HG03354 (cell line): ENCODE measurements around the gene RMND5A.

Source experiments
- ATAC-seq: cut with Tn5 transposase; IDR thresholded peaks from one replicate; pipeline ENCODE4 v1.9.1; 2021; ENCODE audit warnings: mild to moderate bottlenecking; ENCODE audit not compliant: unreplicated experiment, poor library complexity, severe bottlenecking

RMND5A gene

DNA sequence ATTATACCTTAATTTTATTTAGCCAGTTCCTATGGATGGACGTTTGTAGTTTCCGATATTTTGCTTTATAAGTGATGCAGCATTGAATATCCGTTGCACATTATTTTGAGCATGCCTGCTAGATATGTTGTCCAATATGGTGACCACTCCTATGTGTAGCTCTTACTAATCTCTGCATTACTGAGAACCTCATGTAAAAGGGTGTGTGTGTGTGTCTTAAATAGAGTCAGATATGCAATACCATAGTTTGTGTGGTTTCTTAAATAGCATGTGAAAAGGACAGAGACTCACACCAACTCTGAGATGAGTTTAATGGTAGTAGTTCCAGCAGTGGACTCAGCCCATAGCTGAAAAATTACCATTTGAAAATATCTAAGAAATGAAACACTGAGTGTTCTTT, 38.3 kb downstream of the RMND5A start:
- no peak for ATAC-seq

DNA sequence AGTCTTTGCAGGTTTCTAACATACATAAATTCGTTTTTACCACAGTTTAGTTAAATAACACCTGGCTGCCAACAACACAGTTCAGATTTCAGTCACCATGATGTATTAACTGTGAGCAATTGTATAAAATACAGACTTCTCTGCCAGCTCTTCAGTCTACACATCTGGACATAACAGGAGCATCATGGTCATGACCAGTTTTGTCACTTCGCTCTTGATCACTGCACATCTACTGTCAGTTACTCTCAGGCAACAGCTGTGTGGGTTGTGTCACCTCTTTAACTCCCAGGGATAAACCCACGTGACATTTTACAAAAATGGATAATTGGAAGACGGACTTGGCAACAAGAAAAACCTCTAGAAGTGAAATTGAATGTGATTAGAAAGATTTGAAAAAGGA, 40.3 kb downstream of the RMND5A start:
- ATAC-seq, result no peak

GRCh38 chr2:86764661-86765309, 44.7 kb downstream of the RMND5A start:
- peak; percentile 79 for ATAC-seq

DNA sequence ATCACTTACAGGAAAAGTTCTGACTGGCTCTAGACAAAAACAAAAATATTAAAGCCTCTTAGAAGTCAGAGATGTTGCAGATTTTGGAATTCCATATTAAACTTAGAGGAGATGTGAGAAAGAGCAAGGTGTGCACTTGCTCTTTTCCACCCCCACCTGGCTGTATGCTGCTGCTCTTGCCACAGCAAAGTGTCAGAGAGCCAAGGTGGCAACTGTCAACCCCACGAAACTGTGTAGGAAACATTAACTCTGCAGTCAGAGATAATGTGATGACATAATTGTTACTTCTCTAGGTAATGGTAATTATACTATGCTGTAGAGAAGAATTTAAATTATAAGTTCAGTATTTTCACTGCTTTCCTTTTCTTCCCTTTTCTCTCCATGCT, 45.2 kb downstream of the RMND5A start:
- no peak for ATAC-seq

DNA sequence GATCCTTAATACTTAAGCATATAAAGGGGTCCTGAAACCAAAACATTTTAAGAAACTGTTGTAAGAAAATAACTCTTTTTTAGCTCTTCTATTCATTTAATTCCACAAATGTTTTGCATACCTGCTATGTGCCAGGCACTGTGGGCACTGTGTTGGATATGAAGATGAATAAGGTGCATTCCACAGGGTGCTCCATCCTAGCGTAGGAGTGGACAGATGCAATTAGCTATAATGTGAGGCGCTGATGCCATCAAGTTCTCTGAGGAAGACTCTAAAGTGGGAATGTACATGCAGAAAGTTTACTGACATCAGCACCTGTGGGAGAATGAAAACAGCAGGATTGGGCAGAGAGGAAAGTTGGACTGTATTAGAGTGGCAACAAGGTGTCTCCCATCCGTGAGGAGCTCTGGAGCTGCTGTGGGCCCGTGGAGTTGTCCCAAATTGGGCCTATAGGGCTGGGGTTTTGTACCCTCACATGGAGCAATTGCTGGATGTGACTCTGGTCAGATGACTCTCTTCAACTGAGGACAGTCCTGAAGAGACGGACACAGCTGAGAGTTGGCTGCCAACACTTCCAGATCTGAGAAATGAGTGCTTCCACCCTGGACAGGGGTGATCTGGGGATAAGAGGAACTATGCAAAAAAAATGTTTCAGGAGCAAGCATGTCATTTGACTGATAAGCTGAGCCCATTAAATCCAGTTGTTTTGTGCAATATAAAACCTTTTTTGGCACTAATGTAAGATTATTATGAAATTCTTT, 48.3 kb downstream of the RMND5A start:
- no peak for ATAC-seq

DNA sequence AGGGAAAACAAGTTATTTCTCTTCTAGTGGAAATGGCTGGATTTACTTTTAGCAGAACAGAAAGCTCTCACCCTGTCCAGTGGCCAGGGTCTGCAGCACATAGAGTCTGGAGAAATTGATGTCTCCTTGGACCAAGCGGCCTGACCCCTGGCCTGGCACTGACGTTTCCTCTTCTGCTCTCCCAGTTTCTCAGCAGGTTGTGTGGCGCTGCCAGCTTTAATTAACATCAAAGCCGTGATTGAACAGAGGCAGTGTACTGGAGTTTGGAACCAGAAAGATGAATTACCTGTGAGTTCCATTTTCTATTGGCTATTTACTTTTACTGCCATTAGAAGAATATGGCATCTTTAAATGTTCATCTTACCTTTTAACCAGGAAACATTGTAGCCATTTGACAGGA, 49.7 kb downstream of the RMND5A start:
- no peak for ATAC-seq

DNA sequence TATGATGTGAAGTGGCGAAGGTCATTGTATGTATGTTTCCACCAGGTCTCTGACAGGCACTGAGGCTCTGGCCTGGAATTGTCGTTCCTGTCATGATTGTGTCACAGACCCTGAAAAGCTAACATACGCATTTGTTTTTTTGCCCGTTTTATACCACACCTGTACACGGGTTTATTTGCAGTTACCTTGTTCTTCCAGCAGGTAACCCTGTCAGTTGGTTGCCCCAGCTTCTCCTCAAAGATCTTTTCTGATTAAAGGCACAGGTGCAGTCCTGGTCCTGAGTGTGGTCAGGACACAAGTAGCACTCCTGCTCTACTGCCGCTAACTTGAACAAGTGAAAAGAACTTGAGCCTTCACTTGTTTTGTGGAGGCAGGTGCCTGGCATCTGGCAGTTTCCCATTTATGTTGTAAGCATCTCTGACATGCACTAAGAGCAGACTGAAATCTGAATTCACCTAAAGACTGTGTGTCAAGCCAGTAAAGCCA, 50.8 kb downstream of the RMND5A start:
- no peak for ATAC-seq

GRCh38 chr2:86772611-86773010, 52.5 kb downstream of the RMND5A start:
- no peak for ATAC-seq

DNA sequence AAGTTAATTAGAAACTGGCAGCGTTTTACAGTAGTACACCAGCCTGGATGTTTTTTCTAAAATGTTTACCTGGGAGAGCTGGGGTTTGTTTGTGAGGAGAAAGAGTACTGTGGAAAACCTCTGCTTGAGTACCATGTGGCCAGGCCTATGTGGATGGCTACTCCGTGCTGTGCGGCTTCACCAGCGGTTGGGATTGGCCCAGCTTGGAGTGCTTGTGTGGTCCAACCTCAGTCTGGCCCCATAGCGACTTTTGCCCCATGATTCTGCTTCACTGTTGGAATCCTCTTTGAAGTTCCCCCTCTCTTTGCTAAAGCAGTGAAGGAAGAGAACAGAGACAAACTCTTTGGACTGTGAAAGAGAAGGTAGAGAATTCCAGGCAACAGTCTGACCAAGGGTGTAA, 54.8 kb downstream of the RMND5A start:
- no peak for ATAC-seq

DNA sequence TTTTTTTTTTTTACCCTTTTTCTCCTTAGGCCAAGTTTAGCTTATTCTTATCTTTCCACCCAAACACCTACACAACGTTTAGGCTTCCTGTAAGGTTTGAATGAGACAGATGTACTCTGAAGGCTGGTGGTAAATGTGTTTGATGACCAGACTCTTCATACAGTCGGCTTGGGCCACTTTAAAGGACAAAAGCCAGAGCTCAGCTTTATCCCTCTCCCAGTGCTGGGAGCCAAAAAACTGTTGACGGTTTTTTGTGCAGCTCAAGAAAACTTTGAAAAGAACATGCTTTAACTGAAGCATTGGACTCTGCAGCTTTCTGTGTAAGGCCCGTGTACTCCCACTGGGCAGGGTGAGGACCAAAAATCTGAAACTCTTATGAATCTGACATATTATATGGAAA, 55.2 kb downstream of the RMND5A start:
- no peak for ATAC-seq

DNA sequence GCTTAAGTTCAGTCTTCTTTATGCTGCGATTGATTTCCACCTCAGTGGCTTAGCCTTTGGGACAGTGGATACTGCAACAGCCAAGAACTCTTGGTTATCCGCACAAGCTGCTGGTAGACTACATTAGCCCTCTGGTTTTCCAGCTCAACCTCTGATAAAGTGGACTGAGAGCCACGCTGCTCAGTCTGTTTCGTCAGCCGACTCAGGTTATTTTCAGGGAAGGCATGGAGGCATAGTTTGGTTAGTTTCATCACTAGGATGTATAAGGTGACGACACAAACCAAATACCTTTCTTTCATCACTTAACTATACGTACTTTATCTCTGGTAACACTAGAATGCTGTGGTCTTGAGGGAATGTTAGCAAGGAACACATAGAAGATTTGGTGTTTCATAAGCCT, 56.4 kb downstream of the RMND5A start:
- ATAC-seq, result no peak

DNA sequence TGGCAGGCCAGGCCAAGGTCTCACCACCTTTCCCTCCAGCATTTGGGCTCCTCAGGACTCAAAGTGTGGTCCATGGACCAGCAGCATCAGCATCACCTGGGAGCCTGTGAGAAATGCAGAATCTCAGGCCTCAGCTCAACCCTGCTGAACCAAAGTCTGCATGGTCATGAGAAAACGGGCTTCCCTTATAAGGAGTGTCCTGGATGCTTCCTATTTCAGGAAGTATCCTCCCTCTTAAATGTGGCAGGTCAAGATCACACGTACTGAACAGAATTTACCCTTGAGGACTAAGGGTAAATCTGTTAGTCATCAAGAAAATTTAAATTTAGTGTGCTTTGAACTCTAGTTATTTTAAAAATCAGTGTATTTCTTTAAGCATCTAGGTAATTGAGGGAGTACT, 58.9 kb downstream of the RMND5A start:
- ATAC-seq, result no peak

DNA sequence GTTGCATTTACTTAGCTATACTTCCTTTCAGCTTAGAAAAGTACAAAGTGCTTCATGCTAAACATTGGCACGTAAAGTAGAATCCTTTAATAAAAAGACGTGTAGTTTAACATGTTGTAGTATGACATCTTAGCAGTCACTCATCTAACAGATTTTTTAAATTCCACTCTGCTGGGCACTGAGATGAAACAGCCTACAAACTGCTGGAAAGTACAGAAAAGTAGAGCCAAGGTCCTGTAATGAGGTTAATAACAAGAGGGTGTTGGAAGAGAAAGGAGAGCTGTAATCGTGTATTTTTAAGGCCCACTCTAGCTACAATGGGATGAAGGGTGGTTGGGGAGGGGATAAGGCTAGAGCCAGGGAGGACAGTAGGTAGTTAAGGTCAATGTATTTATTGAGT, 59.9 kb downstream of the RMND5A start:
- ATAC-seq, result no peak

DNA sequence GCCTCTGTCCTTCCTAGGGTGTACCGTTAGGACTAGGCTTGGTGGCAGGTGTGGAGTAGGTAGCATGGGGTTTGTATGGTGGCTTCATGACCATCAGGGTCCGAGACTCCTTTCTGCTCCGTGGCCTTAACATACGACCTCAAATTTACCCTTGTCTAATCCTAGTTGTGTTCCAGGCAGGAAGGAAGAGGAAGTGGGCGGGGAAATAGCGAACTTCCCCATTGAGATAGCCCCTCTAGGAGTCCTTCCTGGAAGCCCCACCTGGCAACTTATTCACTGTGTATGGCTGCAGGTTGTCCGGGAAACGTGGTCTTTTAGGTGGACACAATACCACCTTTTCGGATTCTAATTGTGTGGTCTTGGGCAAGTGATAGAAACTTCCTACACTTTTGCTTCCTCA, 61.3 kb downstream of the RMND5A start:
- ATAC-seq, result no peak

GRCh38 chr2:86782748-86783147, 62.7 kb downstream of the RMND5A start:
- no peak for ATAC-seq

DNA sequence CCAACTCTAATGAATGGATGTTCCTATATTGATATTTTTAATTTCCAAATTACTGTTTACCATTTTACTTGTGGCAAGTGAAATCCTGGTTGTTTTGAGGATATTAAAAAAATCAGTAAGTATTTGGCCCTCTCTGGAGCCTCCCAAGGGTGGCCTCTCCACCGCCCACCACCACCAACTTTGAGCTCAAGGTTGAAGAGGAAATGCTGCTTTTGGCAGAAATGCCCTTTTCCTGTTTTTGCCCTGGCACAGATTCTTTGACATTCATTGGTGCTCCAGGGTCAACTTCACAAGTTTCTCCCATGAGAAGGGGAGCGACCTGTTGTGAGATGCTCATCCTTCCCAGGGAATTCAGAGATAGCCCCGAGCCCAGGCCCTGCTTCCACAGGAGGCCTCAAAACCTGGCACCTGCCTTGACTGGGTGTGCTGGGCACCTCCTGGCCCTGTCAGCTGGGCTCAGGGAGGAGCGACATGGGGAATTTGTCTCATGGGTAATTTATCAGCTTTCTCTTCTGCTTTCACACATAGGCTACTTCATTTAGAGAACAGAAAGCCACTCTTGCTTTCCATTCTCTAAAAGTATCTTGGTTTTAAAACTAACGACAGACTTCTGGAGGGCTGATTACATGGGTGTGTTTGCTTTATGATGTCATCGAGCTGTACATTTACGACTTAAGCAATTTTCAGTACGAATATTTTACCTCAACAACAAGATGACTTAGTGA, 63.7 kb downstream of the RMND5A start:
- ATAC-seq, result peak; percentile 95

- no peak for ATAC-seq
Measured at GRCh38 chr2:86785456-86785855, 65.4 kb downstream of the RMND5A start.

DNA sequence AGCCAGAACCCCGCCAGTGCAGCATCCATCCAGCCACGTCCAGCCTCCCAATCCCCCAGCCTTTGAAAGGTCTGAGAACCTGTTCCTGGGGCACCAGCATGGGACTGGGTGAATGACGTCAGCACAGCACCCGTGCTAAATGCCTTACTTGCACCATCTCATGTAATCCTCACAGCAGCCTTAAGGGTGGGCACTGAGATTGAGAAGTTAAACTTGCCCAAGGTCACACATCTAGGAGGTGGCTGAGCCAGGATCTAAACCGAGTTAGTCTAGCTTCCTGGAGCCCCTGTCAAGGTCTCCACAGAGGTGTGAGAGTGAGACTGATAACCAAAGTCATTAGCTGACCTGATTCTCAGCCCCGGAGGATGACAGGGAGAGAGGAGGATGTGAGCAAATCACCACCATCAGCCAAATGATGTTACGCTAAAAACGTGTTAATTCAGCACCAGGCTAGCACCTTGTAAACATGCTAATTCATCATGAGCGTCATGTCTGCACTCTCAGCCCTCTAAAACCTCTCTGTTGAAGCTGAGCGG, 66.0 kb downstream of the RMND5A start:
- ATAC-seq, result no peak

DNA sequence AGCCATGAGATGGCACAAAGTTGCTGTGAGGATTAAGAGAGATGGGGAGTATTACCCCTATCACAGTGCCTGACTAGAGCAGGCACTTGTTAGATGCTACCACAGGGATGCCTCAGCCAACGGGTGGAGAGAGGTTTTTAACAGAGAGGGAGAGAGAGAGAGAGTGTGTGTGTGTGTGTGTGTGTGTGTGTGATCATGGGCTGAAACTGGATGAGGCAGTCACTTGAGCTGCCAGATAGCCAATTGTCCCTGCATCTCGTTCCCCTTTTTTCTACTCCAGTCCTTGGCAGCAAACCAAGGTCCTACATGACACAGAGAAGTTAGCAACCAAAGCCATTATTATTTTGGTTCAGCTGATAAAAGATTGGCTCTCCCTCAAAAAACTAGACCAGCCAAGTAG, 67.6 kb downstream of the RMND5A start:
- no peak for ATAC-seq

- ATAC-seq, result no peak
Measured at GRCh38 chr2:86788165-86788564, 68.1 kb downstream of the RMND5A start.
